IPS DF 4.7 (cell line): ENCODE results near the gene SLC27A2.
A peak's percentile ranks its signal among the peaks of the same experiment; 100 is the strongest.

Experiments
- DNase-seq: peaks from one replicate; pipeline ENCODE4 v3.0.0-alpha.2; 2013; ENCODE audit warnings: low spot score; ENCODE audit errors: extremely low read depth

SLC27A2 gene

DNA sequence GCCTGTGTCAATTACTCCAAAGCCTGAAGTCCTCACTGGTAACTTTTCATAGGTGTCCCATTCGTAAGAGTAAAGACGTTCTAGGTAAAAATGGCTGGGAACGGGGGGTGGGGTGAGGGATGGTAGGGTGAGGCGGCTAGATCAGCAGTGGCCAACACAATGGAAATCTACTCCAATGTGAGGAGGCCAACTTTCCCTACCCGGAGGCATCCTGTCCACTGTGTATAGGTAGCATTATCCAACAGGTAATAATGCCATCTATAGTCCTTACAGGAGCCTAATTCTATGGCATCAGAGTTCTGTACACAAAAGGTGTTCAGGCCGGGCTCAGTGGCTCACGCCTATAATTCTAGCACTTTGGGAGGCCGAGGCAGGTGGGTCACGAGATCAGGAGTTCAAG lies 54.4 kb downstream of the SLC27A2 start:
- DNase-seq = no peak

GRCh38 chr15:50238255-50238654 lies 56.3 kb downstream of the SLC27A2 start:
- no peak for DNase-seq

GRCh38 chr15:50241684-50242450 lies 59.9 kb downstream of the SLC27A2 start:
- no peak for DNase-seq

DNA sequence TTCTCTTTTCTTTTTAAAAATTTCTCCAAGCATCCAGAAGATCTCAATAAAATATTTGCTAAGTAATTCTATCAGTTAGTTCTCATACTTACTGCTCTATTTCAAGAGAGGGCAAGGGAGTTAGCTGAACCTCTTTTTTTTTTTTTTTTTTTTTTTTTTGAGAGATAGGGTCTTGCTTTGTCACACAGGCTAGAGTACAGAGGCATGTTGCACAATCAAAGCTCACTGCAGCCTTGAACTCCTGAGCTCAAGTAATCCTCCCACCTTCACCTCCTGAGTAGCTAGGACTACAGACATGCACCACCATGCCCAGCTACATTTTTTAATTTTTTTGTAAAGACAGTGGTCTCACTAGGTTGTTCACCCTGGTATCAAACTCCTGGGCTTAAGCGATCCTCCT lies 62.2 kb downstream of the SLC27A2 start:
- DNase-seq = no peak

GRCh38 chr15:50244959-50245624 lies 63.1 kb downstream of the SLC27A2 start:
- DNase-seq = no peak

GRCh38 chr15:50246631-50247030 lies 64.6 kb downstream of the SLC27A2 start:
- no peak for DNase-seq

DNA sequence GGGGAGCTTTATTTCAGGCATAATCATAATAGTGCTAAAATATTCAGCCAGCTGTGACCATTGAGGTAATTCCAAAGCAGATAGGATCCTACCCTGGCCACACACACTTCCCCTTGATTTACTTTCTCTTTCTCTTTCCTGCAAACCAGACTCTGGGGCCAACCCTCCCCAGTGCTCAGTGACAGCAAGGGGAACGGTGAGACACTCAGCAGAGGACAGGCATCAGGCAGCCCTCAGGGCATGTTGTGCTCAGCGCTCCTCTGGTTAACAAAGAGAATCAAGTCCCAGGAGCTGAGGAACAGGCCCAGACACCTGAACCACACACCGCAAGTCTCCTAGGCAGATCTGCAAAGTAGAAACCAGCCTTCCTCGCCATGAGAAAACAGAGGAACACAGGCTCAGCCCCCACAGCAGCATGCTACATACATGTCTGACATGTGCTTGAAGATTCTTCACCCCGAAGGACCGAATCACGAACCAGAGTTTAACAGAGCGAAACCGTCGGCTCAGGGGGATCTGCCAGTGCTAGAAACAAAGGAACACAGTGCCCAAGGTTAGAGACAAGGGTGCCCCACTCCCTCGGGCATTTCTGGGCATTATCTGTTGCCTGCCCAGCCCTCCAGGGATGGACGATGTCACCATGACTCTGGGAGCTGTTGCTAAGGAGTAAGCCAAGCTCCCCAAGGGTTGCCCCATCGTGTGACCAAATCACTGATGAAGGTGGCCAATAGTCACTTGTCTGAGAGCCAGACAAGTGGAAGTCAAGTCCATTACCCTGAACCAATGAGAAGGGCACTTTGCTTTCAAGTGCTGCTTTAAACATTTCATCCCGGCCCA lies 66.0 kb downstream of the SLC27A2 start:
- DNase-seq = no peak

DNA sequence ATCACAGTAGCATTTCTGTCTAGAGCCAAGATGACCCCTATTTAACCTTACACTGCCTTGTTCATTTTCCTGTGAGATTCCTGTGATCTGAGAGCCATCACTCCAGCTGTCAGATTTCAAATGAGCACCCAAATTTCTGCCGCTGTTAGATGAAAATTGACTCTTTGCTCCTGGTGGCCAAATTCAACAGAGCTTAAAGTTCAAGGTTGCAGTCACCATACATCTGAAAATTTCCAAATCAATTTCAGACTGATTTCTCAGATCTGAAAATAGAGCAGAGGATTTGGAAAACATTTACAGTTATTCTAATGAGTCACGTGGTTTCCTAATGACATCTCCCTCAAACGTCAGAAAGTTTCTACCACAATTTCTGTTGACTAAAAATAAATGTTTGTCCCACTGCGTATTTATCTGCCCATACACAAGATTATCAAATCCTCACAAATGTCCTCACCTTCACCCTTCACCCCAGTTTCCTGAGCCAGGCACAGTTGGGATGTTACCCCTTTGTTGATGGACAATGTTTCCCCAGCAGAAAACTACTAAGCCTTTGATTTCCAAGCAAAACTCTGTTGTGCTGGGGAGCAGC lies 67.1 kb downstream of the SLC27A2 start:
- no peak for DNase-seq

DNA sequence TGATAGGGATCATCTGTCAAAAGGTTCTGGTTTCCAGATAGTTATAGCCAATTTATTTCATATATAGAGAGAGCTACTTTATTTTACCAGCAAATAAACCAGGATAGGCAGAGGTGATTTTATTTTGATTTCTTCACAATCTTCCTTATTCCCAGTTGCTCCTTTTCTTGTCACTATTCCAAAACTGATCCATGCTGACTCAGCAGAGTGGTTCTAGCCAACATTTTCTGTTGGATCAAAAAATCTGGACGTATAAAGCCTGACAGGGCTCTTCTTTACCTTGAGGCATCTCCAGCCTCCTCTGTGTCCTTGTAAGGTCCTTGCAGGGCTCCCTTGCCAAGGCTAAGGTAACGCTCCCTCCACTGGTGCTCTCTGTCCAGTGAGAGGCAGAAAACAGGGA lies 67.7 kb downstream of the SLC27A2 start:
- no peak for DNase-seq

DNA sequence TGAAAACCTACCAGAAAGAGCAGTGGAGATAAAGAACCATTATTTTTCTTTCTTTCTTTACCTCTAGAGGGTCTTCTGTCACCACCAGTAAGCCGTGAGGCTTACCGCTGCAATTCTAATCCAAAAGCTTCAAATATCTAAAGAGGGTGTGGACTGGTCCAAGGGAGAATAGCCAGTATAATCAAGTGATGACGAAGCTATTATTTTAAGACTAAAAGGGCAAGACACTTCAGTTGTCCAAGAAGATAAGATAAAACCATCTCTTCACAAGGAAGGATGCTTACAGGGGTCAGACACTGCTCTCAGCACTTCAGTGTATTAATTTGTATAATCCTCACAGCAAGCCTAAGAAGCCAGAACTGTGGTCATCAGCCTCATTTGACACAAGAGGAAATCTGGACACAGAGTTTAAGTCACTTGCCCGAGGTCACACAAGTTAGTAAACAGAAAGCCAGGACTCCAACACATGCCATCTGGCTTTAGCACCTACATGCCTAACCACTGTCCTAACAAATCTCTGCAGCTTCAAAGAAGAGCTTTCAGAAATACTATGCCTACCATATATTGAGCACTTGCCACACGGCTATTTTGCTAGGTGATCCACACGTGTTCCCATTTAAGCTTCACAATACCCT lies 68.9 kb downstream of the SLC27A2 start:
- no peak for DNase-seq

DNA sequence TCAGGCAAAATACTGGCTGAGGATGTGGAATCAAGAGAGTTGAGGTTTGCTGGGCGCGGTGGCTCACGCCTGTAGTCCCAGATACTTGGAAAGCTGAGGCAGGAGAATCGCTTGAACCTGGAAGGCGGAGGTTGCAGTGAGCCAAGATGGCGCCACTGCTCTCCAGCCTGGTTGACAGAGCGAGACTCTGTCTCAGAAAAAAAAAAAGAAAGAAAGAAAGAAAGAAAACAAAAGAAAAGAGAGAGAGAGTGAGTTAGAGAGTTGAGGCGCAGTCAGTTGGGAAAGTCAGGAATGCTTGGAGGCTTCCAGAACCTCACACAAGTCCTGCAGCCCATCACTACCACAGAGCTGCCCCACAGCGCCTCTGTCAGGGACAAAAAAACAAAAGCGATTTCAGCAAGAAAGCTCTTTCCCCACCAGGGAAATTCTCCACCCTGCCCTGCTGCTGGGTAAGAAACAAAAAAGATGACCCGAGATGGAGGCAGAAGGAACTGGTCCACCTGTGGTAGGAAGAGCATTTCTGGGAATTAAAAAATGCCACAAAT lies 69.7 kb downstream of the SLC27A2 start:
- DNase-seq = no peak

DNA sequence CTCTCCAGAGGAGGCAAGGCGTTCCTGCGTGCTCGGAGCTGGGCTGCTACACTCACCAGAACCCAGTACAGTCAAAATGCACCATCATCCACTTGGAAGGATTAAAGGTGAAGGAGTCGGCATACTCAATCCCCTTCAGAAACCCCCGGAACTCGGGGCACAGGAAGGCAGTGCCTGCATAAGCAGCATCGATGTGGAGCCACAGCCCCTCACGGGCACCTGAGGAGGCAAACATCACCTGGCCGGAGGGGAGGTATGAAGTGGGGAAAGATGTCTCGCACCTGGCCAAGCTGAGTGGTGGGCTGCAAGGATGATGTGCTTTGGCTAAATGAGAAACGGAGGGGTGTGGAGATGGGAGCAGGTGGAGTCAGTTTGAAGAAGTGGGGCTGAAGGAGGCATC lies 70.6 kb downstream of the SLC27A2 start:
- DNase-seq = no peak

DNA sequence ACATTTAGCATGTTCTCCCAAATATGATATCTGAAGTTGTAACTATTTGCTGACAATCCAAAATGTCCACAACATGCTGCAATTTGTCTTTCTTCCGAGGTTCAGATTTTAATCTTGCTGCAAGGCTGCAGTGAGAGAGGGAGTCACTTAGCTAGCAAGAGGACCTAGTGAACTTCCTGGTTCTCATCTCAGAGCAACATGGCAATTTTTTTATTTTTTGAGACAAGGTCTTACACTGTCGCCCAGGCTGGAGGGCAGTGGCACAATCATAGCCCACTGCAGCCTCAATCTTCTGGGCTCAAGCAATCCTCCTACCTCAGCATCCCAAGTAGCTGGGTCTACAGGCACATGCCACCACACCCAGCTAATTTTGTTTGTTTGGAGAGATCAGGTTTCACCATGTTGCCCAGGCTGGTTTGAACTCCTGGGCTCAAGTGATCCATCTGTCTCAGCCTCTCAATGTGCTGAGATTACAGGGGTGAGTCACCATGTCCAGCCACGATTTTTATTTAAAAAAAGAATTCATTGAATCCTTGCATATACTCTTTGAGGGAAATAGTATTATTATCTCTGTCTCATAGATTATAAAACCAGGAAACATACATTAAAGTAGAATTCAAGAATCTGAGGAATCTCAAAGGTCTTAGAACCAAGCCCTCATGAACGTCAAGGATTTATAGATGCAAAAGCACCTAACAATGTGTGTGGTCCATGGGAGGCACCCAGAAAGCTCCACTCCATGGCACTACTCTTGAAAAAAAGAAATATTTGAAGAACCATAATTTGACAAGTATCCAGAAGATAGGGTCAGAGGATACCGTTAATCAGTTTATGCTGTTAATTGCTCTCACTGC lies 74.4 kb downstream of the SLC27A2 start:
- DNase-seq = no peak

DNA sequence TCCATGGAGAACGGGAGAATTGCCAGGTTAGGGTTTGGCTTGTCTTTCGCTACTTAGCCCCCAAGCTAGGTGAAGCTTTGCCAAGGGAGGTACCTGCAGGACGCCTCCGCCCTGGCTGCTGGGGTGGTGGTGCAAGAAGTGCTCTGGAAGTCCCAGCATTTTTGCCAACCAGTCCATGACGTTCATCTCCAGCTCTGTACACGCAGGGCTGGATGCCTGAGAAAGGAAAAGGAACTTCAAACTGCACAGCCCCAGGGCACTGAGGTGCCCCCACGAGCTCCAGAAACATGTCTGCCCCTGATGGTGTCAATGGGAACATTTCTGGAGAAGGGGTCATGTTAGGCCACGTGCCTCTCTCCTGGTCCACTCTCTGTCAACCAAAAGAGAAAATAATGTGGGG lies 75.3 kb downstream of the SLC27A2 start:
- DNase-seq = no peak

DNA sequence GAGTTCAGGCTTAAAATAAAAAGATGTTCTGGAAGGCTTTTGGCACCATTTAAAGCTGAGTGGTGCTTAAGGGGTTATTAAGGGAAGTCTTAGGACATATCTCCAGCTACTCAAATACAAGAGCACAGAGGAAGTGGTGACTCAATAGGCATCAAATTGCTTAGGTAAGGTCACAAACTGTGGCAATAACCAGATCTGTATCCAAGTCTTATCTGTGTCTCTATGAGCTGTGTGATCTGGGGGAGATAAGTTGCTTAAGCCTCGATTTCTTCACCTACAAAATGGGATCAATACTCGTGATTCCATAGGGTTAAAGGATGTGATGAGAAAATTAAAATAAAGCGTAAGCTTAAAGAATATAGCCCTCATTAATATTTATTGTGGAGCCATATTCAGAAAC lies 75.9 kb downstream of the SLC27A2 start:
- DNase-seq = no peak

- no peak for DNase-seq
These were observed 77.3 kb downstream of the SLC27A2 start for GRCh38 chr15:50259276-50259675.

DNA sequence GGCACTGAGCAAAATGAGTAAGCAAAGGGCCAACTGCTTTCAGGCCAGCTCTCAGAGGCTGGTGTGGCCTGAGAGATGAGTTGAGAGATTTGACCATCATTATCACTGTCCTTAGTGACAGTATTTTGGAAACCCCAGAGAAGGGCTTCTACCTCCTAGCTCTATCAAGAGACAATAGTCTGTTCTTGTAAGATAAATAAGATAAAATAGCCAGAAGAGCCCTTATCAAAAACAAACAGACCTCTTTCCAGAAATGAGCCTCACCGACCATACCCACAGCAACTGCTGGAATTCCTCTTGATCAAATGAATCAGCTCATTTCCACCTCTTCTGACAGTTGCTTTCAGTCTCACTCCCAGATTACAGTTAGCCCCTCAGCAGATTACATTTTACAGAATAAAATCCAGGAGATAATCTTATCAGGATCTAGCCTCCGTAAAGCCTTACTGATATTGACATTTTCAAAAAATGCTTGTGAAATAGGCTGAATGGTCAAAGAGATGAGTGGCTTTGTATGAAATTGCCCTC lies 79.0 kb downstream of the SLC27A2 start:
- no peak for DNase-seq

DNA sequence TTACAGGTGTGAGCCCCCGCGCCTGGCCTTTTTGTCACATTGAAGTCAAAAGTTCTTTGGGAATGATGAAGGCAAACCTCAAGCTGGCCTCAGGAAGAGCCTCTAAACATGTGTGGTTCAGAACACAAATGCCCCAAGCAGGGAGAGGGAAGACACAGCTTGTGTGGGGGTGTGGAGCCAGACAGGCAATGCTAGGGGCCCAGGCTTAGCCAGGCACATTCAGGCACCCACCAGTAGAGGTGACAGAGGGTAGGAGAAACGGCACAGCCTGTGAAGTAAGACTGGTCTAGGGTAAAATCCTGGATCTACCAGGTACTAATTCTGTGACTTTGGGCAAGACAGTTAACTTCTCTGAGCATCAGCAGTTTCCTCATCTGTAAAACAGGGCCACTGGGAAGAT lies 80.0 kb downstream of the SLC27A2 start:
- peak; percentile 3 for DNase-seq

DNA sequence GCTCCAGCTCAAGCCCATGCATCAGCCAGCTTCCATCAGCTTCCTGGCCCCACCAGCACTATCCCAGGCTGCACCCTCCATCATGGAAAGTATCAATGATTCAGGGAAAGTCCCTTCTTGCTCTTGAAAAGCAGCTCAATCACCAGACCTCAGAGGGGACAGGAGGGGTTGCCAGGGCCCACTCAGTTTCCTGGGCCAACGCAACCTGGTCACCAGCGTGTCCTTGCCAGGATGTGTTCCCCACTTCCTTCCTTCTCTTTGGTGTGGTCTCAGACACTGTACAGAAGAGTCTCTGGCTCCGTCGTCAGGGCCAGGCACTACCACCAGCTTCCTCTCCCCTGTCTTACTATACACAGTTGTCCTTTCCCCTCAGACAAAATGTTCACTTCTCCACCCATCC lies 80.5 kb downstream of the SLC27A2 start:
- no peak for DNase-seq

DNA sequence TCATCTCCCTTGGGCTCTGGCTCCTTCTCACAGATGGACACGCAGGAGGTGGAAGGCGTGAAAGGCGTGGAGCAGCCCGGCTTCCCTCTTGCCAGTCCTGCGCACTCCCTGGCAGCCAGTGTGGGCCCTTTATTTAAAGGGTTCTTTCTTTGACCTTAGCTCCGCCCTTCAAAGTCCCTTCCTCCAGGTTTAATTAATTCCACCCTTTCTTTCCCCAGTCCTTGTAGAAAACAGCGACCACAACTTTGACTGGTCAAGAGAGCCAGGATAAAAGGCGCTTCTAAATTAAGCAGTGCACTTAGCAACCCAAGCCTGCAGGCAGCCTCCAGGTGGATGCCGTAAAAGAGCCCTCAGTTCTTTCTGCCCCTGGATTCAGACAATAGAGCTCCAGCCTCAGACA lies 83.6 kb downstream of the SLC27A2 start, which contains the start of gene HDC:
Gene HDC (minus strand): TSS at position 107 of the 400 bp plus-strand sequence. CDS start 103 bp downstream, at position 4.
- no peak for DNase-seq
